GM12864 (cell line): ENCODE data around the gene POU5F1.

Experiments
- DNase-seq: peaks from one replicate; pipeline ENCODE4 v3.0.0-alpha.2; 2011; ENCODE audit warnings: low read depth
- H3K4me3 ChIP-seq: 2 replicates; pipeline ENCODE4 v1.5.1; 2011; ENCODE audit warnings: mild to moderate bottlenecking, low read depth, low read length, control low read depth
- TF ChIP-seq, protein P1 (sequence below): IDR thresholded peaks from 2 replicates; pipeline ENCODE4 v1.5.1; 2011; ENCODE audit warnings: low read depth, mild to moderate bottlenecking, moderate library complexity, low read length, control low read depth, inconsistent platforms; ENCODE audit errors: missing control alignments

Gene POU5F1

DNA sequence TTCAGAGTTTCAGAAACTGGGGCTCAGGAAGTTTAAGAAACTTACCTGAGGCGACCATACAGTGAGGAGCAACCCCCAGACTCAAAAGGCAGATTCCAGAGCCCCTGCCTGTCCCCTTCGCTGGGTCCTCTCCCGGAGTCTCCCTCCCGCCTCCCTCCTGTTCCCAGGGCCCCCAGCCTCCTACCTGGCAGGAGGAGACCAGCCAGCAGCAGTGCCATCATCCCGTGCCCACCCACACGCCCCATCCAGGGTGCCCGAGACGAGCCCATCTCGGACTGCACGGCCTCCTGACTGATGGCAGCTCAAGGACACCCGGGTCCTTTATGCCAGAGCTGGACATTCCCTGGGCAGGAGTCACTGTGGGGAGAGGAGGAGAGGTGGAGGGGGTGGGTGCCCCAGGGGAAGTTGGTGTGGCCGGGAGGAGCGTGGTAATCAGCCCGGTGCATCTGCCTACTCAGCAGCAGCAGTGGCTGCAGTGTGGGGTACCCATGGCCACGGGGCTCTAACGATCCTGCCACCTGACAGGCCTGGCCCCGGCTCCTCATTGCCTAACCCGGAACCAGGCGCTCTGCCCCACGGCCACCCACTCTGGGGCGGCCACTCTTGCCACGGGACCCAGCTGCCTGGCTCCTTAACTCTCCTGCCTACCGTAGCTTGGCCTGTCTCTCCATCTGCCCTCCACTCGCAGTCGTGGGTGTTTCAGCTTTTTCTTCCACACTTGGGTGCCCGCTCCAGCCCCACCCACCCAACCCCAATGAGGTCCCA lies 50.1 kb downstream of the POU5F1 start, which contains the start of gene CDSN:
CDSN (minus strand) TSS at position 296 of the 765 bp plus-strand sequence; CDS start at position 269, 27 bp downstream.
- no peak for DNase-seq
- H3K4me3 ChIP-seq = no peak within 1 kb of the TSS
- TF ChIP-seq, protein P1, sequence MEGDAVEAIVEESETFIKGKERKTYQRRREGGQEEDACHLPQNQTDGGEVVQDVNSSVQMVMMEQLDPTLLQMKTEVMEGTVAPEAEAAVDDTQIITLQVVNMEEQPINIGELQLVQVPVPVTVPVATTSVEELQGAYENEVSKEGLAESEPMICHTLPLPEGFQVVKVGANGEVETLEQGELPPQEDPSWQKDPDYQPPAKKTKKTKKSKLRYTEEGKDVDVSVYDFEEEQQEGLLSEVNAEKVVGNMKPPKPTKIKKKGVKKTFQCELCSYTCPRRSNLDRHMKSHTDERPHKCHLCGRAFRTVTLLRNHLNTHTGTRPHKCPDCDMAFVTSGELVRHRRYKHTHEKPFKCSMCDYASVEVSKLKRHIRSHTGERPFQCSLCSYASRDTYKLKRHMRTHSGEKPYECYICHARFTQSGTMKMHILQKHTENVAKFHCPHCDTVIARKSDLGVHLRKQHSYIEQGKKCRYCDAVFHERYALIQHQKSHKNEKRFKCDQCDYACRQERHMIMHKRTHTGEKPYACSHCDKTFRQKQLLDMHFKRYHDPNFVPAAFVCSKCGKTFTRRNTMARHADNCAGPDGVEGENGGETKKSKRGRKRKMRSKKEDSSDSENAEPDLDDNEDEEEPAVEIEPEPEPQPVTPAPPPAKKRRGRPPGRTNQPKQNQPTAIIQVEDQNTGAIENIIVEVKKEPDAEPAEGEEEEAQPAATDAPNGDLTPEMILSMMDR = no peak

DNA sequence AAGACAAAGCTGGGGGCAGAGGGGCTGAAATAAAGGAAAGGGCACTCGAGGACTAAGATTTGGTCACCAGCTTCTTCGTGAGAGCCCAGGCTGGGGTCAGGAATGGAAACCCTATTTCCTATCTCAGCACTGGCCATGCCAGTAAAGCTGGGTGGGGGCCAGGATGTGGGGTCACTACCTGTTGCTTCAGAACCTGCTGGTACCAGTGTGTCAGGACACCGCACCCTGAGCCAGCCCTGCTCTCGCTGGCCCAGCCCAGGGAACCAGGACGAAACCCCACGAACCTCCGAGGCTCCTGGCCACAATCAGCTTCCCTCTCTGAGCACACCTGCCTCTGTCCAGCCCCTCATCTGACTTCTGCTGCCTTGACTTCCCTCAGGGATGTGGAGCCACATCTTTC lies 52.3 kb downstream of the POU5F1 start:
- H3K4me3 ChIP-seq = no peak overlapping the region
- TF ChIP-seq, protein P1 = no peak
- DNase-seq = no peak

DNA sequence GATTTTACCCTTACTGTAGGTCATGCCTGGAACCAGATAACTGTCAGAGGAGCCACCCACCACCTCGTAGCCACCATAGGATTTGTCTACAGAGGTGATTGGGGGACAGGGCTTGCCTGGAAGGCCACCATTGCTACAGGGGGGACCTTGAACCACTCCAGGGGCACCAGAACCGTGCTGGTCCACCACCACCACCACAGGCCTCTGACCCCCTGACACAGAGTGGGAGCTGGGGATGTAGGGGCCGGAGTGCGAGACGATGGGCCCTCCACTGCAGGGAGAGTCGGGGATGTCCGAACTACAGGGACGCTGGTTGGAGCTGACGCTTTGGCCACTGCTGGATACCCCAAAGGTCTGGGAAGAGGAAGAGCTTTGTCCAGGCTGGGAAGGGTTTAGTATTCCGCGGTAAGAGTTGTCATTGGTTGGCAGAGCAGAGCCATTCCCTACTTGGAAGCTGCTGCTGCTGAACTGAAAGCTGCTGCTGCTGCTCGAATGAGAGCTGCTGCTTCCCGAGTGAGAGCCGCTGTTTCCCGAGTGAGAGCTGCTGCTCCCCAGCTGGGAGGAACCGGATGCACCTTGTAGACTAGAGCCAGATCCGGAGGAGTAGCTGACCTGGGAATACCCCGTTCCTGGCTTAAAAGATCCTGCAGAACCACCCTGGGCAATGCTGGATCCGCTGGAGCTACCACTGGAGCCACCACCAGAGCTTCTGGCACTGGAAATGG lies 53.7 kb downstream of the POU5F1 start:
- H3K4me3 ChIP-seq = no peak overlapping the region
- TF ChIP-seq, protein P1 = no peak
- DNase-seq = no peak

DNA sequence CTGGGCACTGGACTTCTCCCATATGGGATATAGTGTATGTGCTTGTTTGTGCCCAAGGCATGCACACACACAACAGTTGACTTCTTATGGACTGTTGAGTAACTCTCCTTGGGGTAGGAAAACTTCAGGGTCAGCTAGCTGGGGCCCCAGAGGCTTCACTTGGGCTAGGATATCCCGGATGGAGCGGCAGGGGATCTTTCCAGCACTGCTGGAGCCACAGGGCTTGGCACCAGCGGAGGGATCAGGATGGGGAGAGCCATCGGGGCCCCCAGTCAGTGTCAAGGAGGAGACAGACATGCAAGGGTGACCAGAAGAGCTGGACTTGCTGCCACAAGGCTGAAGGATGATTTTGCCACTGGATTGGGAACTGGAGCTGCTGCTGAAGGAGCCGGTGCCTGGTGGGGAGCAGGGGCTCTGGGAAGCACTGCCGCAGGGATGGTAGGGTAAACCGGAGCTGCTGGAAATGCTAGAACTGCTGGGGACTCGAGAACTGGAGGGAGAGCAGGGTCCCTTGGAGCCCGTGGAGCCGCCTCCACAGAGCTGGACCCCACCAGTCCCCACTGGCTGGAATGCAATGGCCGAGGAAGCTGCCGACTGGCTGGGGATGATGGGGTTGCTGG lies 54.4 kb downstream of the POU5F1 start:
- DNase-seq = no peak
- no peak overlapping the region for H3K4me3 ChIP-seq
- TF ChIP-seq, protein P1 = no peak

DNA sequence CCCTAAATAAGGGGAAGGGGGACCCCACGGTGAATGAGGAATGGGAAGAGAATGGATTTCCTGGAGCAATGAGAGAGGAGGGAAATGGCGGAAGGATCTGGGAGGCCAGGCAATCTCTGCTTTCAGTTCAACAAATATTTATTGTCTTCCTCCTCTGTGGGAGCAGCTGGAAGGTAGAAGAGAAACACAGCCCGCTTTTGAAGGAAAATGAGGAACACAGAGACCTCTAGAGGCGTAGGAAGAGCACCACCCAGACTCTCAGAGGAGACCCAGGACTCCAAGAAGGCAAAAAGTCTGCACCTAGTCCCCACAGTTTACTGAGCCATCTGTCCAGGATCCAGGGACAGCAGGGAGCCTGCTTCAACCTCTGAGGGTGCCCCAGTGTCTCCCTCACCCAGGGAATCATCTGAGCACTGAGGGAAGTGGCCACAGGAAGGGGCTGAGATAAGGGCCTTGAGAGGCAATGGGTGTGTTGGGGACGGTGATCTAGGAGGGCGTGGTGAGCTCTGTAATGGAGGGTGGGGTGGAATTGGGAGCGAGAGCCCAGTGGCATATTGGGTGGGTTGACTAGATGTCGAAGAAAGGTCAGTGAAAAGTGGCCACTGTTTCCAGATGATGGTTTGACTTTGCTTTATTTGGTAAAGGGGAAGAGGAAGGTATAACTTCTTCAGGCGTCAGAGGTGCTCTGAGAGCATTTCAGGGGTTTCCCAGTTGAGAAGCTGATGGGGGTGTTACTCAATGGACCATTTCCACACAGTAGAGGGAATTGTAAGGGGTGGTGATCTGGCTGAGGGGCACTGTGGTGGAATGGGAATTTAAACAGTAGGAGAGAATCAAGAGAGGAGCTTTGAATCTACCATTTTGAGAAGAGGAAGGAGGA lies 55.3 kb downstream of the POU5F1 start:
- TF ChIP-seq, protein P1 = peak; percentile 16

DNA sequence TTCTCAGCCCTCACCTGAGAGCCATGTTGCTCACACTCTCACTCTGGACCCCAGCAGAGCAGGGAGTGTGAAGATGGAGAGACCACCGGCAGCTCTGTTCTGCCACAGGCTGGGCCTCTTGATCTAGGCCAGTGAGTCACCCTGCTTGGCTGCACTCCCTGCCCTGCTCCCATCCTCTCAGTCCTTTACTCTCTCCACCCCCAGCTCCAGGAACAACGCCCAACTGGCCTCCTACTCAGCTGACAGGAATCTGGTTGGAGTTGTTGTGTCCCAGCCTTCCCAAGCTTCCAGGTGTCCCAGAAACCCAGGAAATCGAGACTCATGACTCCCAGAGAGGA lies 56.0 kb downstream of the POU5F1 start, which contains the start of gene PSORS1C1:
PSORS1C1 (plus strand) TSS at position 260 of the 338 bp plus-strand sequence. CDS start 14,833 bp downstream, outside the sequence.
- DNase-seq = no peak
- TF ChIP-seq, protein P1 = no peak
- no peak within 1 kb of the TSS for H3K4me3 ChIP-seq

More for the DNA sequence above, 55.3 kb downstream of the POU5F1 start:
- H3K4me3 ChIP-seq = no peak overlapping the region
- DNase-seq = no peak
